WTC11 (cell line): ENCODE measurements around the gene PDE6D. TPM values are rescaled to one million over a fixed set of nuclear protein-coding genes. Genes with fewer than 3 reads are reported as not detected.

Experiments
- AR ChIP-seq: fragments of 250-450 bp; sonication (Bioruptor Pico); IDR thresholded peaks from 2 replicates; pipeline ENCODE4 v1.9.0; 2021; ENCODE audit warnings: mild to moderate bottlenecking
- CREB1 ChIP-seq: sonication (generic); formaldehyde crosslinking; IDR thresholded peaks from 2 replicates; pipeline ENCODE4 v1.8.0; 2023; ENCODE audit warnings: mild to moderate bottlenecking, missing genetic modification reagents
- EMX1 ChIP-seq: fragments of 250-450 bp; sonication (Bioruptor Pico); IDR thresholded peaks from 2 replicates; pipeline ENCODE4 v1.8.0; 2021; ENCODE audit warnings: mild to moderate bottlenecking
- ESRRA ChIP-seq: sonication (generic); formaldehyde crosslinking; IDR thresholded peaks from 2 replicates; pipeline ENCODE4 v1.8.1; 2022; ENCODE audit warnings: mild to moderate bottlenecking, missing genetic modification reagents, borderline replicate concordance
- ETV6 ChIP-seq: sonication (generic); formaldehyde crosslinking; IDR thresholded peaks from 2 replicates; pipeline ENCODE4 v1.8.1; 2022; ENCODE audit warnings: mild to moderate bottlenecking, missing genetic modification reagents
- FOXP1 ChIP-seq: sonication (generic); formaldehyde crosslinking; IDR thresholded peaks from 2 replicates; pipeline ENCODE4 v1.8.0; 2022; ENCODE audit warnings: missing genetic modification reagents, mild to moderate bottlenecking, moderate library complexity, borderline replicate concordance
- JUN ChIP-seq: sonication (generic); formaldehyde crosslinking; IDR thresholded peaks from 2 replicates; pipeline ENCODE4 v1.8.0; 2023; ENCODE audit warnings: mild to moderate bottlenecking, missing genetic modification reagents
- NR3C1 ChIP-seq: sonication (generic); formaldehyde crosslinking; conservative IDR thresholded peaks from 2 replicates; pipeline ENCODE4 v1.8.1; 2023; ENCODE audit warnings: low read depth, mild to moderate bottlenecking, missing genetic modification reagents
- PRDM15 ChIP-seq: sonication (generic); formaldehyde crosslinking; IDR thresholded peaks from 2 replicates; pipeline ENCODE4 v1.8.0; 2022; ENCODE audit warnings: missing genetic modification reagents
- STAT6 ChIP-seq: sonication (generic); formaldehyde crosslinking; conservative IDR thresholded peaks from 2 replicates; pipeline ENCODE4 v1.8.1; 2023; ENCODE audit warnings: mild to moderate bottlenecking, low read depth, missing genetic modification reagents, moderate library complexity
- TEAD1 ChIP-seq: sonication (generic); formaldehyde crosslinking; IDR thresholded peaks from 2 replicates; pipeline ENCODE4 v1.8.0; 2022; ENCODE audit warnings: mild to moderate bottlenecking, missing genetic modification reagents
- ZBTB21 ChIP-seq: sonication (generic); formaldehyde crosslinking; IDR thresholded peaks from 2 replicates; pipeline ENCODE4 v1.8.1; 2023; ENCODE audit warnings: mild to moderate bottlenecking, missing genetic modification reagents, borderline replicate concordance
- ZBTB43 ChIP-seq: sonication (generic); formaldehyde crosslinking; IDR thresholded peaks from 2 replicates; pipeline ENCODE4 v1.8.1; 2023; ENCODE audit warnings: mild to moderate bottlenecking, missing genetic modification reagents
- ZNF138 ChIP-seq: sonication (generic); formaldehyde crosslinking; conservative IDR thresholded peaks from 2 replicates; pipeline ENCODE4 v1.8.1; 2022; ENCODE audit warnings: mild to moderate bottlenecking, moderate library complexity, missing genetic modification reagents
- total RNA-seq: library from RNA; stranded (reverse); gene quantifications from 3 replicates; pipeline ENCODE4 v1.2.3, GENCODE V29; 2021
- TF ChIP-seq, protein P1 (sequence below): sonication (generic); formaldehyde crosslinking; IDR thresholded peaks from 2 replicates; pipeline ENCODE4 v1.8.1; 2022; ENCODE audit warnings: mild to moderate bottlenecking, missing genetic modification reagents, moderate library complexity, borderline replicate concordance
- TF ChIP-seq, protein P2 (sequence below): sonication (generic); formaldehyde crosslinking; IDR thresholded peaks from 2 replicates; pipeline ENCODE4 v1.8.0; 2023; ENCODE audit warnings: missing genetic modification reagents, mild to moderate bottlenecking, borderline replicate concordance
- TF ChIP-seq, protein P3 (sequence below): fragments of 250-450 bp; sonication (Bioruptor Pico); IDR thresholded peaks from 2 replicates; pipeline ENCODE4 v1.8.0; 2021; ENCODE audit warnings: mild to moderate bottlenecking

The PDE6D gene
- total RNA-seq, 1 experiment from 2014 or later = 30.2 TPM

- TF ChIP-seq ZBTB21 (CRISPR knock-in tag) (no peak), EMX1 (CRISPR knock-in tag) (0 out of 2 replicates have a peak, but pooled peaks have one; percentile 46), ZBTB43 (CRISPR knock-in tag) (no peak), STAT6 (CRISPR knock-in tag) (no peak), NR3C1 (CRISPR knock-in tag) (peak; percentile 73; the same call in 1 of the 2 replicates), JUN (CRISPR knock-in tag) (no peak; the same call in 1 of the 2 replicates), ZNF138 (CRISPR knock-in tag) (0 out of 2 replicates have a peak, but pooled peaks have one; percentile 18), ETV6 (CRISPR knock-in tag) (peak; percentile 51; the same call in 1 of the 2 replicates), FOXP1 (CRISPR knock-in tag) (peak; percentile 78; the same call in 1 of the 2 replicates), PRDM15 (CRISPR knock-in tag) (no peak), ESRRA (peak; percentile 75; the same call in 1 of the 2 replicates), CREB1 (CRISPR knock-in tag) (no peak), TEAD1 (CRISPR knock-in tag) (no peak), AR (no peak)
- TF ChIP-seq, protein P1, sequence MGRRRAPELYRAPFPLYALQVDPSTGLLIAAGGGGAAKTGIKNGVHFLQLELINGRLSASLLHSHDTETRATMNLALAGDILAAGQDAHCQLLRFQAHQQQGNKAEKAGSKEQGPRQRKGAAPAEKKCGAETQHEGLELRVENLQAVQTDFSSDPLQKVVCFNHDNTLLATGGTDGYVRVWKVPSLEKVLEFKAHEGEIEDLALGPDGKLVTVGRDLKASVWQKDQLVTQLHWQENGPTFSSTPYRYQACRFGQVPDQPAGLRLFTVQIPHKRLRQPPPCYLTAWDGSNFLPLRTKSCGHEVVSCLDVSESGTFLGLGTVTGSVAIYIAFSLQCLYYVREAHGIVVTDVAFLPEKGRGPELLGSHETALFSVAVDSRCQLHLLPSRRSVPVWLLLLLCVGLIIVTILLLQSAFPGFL (CRISPR knock-in tag) = peak; percentile 96; the same call in 1 of the 2 replicates
- TF ChIP-seq, protein P2, sequence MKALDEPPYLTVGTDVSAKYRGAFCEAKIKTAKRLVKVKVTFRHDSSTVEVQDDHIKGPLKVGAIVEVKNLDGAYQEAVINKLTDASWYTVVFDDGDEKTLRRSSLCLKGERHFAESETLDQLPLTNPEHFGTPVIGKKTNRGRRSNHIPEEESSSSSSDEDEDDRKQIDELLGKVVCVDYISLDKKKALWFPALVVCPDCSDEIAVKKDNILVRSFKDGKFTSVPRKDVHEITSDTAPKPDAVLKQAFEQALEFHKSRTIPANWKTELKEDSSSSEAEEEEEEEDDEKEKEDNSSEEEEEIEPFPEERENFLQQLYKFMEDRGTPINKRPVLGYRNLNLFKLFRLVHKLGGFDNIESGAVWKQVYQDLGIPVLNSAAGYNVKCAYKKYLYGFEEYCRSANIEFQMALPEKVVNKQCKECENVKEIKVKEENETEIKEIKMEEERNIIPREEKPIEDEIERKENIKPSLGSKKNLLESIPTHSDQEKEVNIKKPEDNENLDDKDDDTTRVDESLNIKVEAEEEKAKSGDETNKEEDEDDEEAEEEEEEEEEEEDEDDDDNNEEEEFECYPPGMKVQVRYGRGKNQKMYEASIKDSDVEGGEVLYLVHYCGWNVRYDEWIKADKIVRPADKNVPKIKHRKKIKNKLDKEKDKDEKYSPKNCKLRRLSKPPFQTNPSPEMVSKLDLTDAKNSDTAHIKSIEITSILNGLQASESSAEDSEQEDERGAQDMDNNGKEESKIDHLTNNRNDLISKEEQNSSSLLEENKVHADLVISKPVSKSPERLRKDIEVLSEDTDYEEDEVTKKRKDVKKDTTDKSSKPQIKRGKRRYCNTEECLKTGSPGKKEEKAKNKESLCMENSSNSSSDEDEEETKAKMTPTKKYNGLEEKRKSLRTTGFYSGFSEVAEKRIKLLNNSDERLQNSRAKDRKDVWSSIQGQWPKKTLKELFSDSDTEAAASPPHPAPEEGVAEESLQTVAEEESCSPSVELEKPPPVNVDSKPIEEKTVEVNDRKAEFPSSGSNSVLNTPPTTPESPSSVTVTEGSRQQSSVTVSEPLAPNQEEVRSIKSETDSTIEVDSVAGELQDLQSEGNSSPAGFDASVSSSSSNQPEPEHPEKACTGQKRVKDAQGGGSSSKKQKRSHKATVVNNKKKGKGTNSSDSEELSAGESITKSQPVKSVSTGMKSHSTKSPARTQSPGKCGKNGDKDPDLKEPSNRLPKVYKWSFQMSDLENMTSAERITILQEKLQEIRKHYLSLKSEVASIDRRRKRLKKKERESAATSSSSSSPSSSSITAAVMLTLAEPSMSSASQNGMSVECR = peak; percentile 70; the same call in 1 of the 2 replicates
- TF ChIP-seq, protein P3, sequence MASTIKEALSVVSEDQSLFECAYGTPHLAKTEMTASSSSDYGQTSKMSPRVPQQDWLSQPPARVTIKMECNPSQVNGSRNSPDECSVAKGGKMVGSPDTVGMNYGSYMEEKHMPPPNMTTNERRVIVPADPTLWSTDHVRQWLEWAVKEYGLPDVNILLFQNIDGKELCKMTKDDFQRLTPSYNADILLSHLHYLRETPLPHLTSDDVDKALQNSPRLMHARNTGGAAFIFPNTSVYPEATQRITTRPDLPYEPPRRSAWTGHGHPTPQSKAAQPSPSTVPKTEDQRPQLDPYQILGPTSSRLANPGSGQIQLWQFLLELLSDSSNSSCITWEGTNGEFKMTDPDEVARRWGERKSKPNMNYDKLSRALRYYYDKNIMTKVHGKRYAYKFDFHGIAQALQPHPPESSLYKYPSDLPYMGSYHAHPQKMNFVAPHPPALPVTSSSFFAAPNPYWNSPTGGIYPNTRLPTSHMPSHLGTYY = no peak; the same call in none of the 2 replicates
These were observed 70.9 kb downstream of the PDE6D start (continued) for GRCh38 chr2:231709981-231710798.
